Natural killer cell treated with Interleukin-12 subunit alpha and Interleukin-12 subunit beta and Interleukin-15 and Interleukin-18, amount 100 ng/mL, for 72 hours (primary cell): ENCODE results near the gene OR2T8. TPM values are rescaled to one million over a fixed set of nuclear protein-coding genes. Genes with fewer than 3 reads are reported as not detected.
A peak's percentile ranks its signal among the peaks of the same experiment; 100 is the strongest.

Experiments used
- ATAC-seq, 2 donors: fragments of 150-1000 bp; cut with Tn5 transposase in 1 of 2; sonication (Bioruptor Pico), chemical (Tn5 transposase) in 1 of 2; 2 replicates each; pipeline ENCODE4 v1.10.0; 2021
- DNase-seq: peaks from one replicate; pipeline ENCODE4 v3.0.0; 2022; ENCODE audit warnings: low spot score
- H3K27ac Mint-ChIP-seq, 2 donors: 1 replicate in 1 of 2; 2 replicates in 1 of 2; pipeline ENCODE4 v1.8.0; 2022; ENCODE audit warnings: mixed read lengths in 2 of 2, mild to moderate bottlenecking in 1 of 2, moderate library complexity in 1 of 2
- H3K27me3 Mint-ChIP-seq, 2 donors: 1 replicate in 1 of 2; 2 replicates in 1 of 2; pipeline ENCODE4 v1.8.0; 2022; ENCODE audit warnings: mixed read lengths in 2 of 2
- H3K36me3 Mint-ChIP-seq: one replicate; pipeline ENCODE4 v1.8.0; 2022; ENCODE audit warnings: mixed read lengths
- H3K4me1 Mint-ChIP-seq, 2 donors: 1 replicate in 1 of 2; 2 replicates in 1 of 2; pipeline ENCODE4 v1.8.0; 2022; ENCODE audit warnings: low read depth in 2 of 2, mixed read lengths in 2 of 2, mild to moderate bottlenecking in 1 of 2
- H3K4me3 Mint-ChIP-seq: one replicate; pipeline ENCODE4 v1.8.0; 2022; ENCODE audit warnings: mixed read lengths
- H3K9me3 Mint-ChIP-seq: 2 replicates; pipeline ENCODE4 v1.8.0; 2022; ENCODE audit warnings: mixed read lengths
- total RNA-seq, 2 donors: library from RNA; stranded (reverse); gene quantifications; one replicate each; pipeline ENCODE4 v1.2.3, GENCODE V29; 2022

Gene OR2T8
- total RNA-seq, result not detected

- no peaks in the 10 kb centered on the region for H3K9me3 Mint-ChIP-seq
- H3K27me3 Mint-ChIP-seq, result peaks cover 7 to 13% of the 10 kb centered on the region in 2 donors
- H3K27ac Mint-ChIP-seq, result no peak within 1 kb of the TSS
- DNase-seq, result no peak
- no peak for ATAC-seq
- no peaks in the 10 kb centered on the region for H3K36me3 Mint-ChIP-seq
- H3K4me1 Mint-ChIP-seq, result no peaks in the 10 kb centered on the region
- no peak within 1 kb of the TSS for H3K4me3 Mint-ChIP-seq
These were observed at the start of gene OR2T8 for GRCh38 chr1:247919952-247920351. Gene OR2T8, plus strand, starts transcription at chr1:247920252. Its CDS starts 766 bp downstream, at chr1:247921018.

- Mint-ChIP-seq H3K36me3 (no peaks in the 10 kb centered on the region), H3K4me3 (no peak overlapping the region), H3K9me3 (no peaks in the 10 kb centered on the region), H3K4me1 (no peaks in the 10 kb centered on the region), H3K27ac (no peak overlapping the region), H3K27me3 (peaks cover 0 to 8% of the 10 kb centered on the region in 2 donors)
- ATAC-seq (no peak), DNase-seq (no peak)
These were observed 36.7 kb upstream of the OR2T8 start for GRCh38 chr1:247883346-247883745.

- H3K27ac Mint-ChIP-seq, result no peak overlapping the region
- no peak overlapping the region for H3K4me3 Mint-ChIP-seq
- no peaks in the 10 kb centered on the region for H3K4me1 Mint-ChIP-seq
- no peaks in the 10 kb centered on the region for H3K27me3 Mint-ChIP-seq
- H3K36me3 Mint-ChIP-seq, result no peaks in the 10 kb centered on the region
- H3K9me3 Mint-ChIP-seq, result no peaks in the 10 kb centered on the region
- ATAC-seq, result no peak
- DNase-seq, result no peak
These were observed 35.1 kb upstream of the OR2T8 start for GRCh38 chr1:247884797-247885413.

GRCh38 chr1:247895163-247895637, 24.9 kb upstream of the OR2T8 start, which contains the start of gene OR2W3:
Gene OR2W3, plus strand, starts transcription at chr1:247895587. Its CDS starts 0 bp downstream, at chr1:247895587.
- Mint-ChIP-seq H3K36me3 (peaks cover 15% of the 10 kb centered on the region), H3K9me3 (no peaks in the 10 kb centered on the region), H3K4me3 (no peak within 1 kb of the TSS), H3K27ac (peak within 1 kb of the TSS in 1 of 2 donors; percentile 14), H3K27me3 (no peaks in the 10 kb centered on the region), H3K4me1 (peaks cover 0 to 17% of the 10 kb centered on the region in 2 donors)
- peak in 1 of 2 donors; percentile 53 for ATAC-seq
- no peak for DNase-seq

- no peak for DNase-seq
- H3K9me3 Mint-ChIP-seq, result no peaks in the 10 kb centered on the region
- no peaks in the 10 kb centered on the region for H3K27me3 Mint-ChIP-seq
- peaks cover 15% of the 10 kb centered on the region for H3K36me3 Mint-ChIP-seq
- peaks cover 0 to 17% of the 10 kb centered on the region in 2 donors for H3K4me1 Mint-ChIP-seq
- H3K27ac Mint-ChIP-seq, result peak overlapping the region in 1 of 2 donors; percentile 14
- ATAC-seq, result peak; percentile 32 to 46
- no peak overlapping the region for H3K4me3 Mint-ChIP-seq
These were observed 24.1 kb upstream of the OR2T8 start for GRCh38 chr1:247895976-247896375.

GRCh38 chr1:247904122-247904521, 15.9 kb upstream of the OR2T8 start:
- peak overlapping the region; percentile 61 for H3K4me3 Mint-ChIP-seq
- peaks cover 8% of the 10 kb centered on the region for H3K36me3 Mint-ChIP-seq
- no peaks in the 10 kb centered on the region for H3K27me3 Mint-ChIP-seq
- DNase-seq (no peak), ATAC-seq (no peak)
- H3K4me1 Mint-ChIP-seq, result peaks cover 31 to 32% of the 10 kb centered on the region in 2 donors
- peak overlapping the region; percentile 48 to 97 for H3K27ac Mint-ChIP-seq
- H3K9me3 Mint-ChIP-seq, result peaks cover 11% of the 10 kb centered on the region

GRCh38 chr1:247905181-247905580, 14.9 kb upstream of the OR2T8 start:
- peaks cover 31 to 32% of the 10 kb centered on the region in 2 donors for H3K4me1 Mint-ChIP-seq
- ATAC-seq (no peak), DNase-seq (no peak)
- peak overlapping the region; percentile 48 to 97 for H3K27ac Mint-ChIP-seq
- H3K36me3 Mint-ChIP-seq, result peaks cover 8% of the 10 kb centered on the region
- H3K4me3 Mint-ChIP-seq, result peak overlapping the region; percentile 34
- H3K9me3 Mint-ChIP-seq, result peaks cover 11% of the 10 kb centered on the region
- H3K27me3 Mint-ChIP-seq, result no peaks in the 10 kb centered on the region

- H3K4me1 Mint-ChIP-seq, result peaks cover 31 to 32% of the 10 kb centered on the region in 2 donors
- peaks cover 8% of the 10 kb centered on the region for H3K36me3 Mint-ChIP-seq
- ATAC-seq (peak in 1 of 2 donors; percentile 57), DNase-seq (no peak)
- peak overlapping the region; percentile 90 for H3K4me3 Mint-ChIP-seq
- peak overlapping the region; percentile 88 to 97 for H3K27ac Mint-ChIP-seq
- no peaks in the 10 kb centered on the region for H3K27me3 Mint-ChIP-seq
- H3K9me3 Mint-ChIP-seq, result peaks cover 11% of the 10 kb centered on the region
These were observed 14.0 kb upstream of the OR2T8 start for GRCh38 chr1:247905910-247906503.

- ATAC-seq (peak; percentile 70 to 85), DNase-seq (no peak)
- Mint-ChIP-seq H3K27ac (peak overlapping the region; percentile 88 to 97), H3K4me1 (peaks cover 31 to 32% of the 10 kb centered on the region in 2 donors), H3K36me3 (peaks cover 8% of the 10 kb centered on the region), H3K4me3 (peak overlapping the region; percentile 90), H3K27me3 (no peaks in the 10 kb centered on the region), H3K9me3 (peaks cover 11% of the 10 kb centered on the region)
These were observed 13.5 kb upstream of the OR2T8 start for GRCh38 chr1:247906504-247907047.

- Mint-ChIP-seq H3K27me3 (peaks cover 0 to 5% of the 10 kb centered on the region in 2 donors), H3K4me3 (peak overlapping the region; percentile 39), H3K27ac (no peak overlapping the region), H3K9me3 (peaks cover 11% of the 10 kb centered on the region), H3K36me3 (peaks cover 8% of the 10 kb centered on the region), H3K4me1 (peaks cover 31 to 32% of the 10 kb centered on the region in 2 donors)
- DNase-seq (no peak), ATAC-seq (no peak)
These were observed 11.3 kb upstream of the OR2T8 start for GRCh38 chr1:247908766-247909165.

- Mint-ChIP-seq H3K27ac (no peak overlapping the region), H3K9me3 (peaks cover 4% of the 10 kb centered on the region), H3K27me3 (peaks cover 13 to 14% of the 10 kb centered on the region in 2 donors), H3K36me3 (no peaks in the 10 kb centered on the region), H3K4me3 (no peak overlapping the region), H3K4me1 (peaks cover 0 to 3% of the 10 kb centered on the region in 2 donors)
- DNase-seq, result no peak
- no peak for ATAC-seq
These were observed 6.3 kb upstream of the OR2T8 start for GRCh38 chr1:247913786-247914185.

- Mint-ChIP-seq H3K27ac (no peak overlapping the region), H3K9me3 (no peaks in the 10 kb centered on the region), H3K4me1 (no peaks in the 10 kb centered on the region), H3K27me3 (peaks cover 13 to 14% of the 10 kb centered on the region in 2 donors), H3K4me3 (no peak overlapping the region), H3K36me3 (no peaks in the 10 kb centered on the region)
- ATAC-seq (no peak), DNase-seq (no peak)
These were observed 5.0 kb upstream of the OR2T8 start for GRCh38 chr1:247914941-247915662.

GRCh38 chr1:247923941-247924340, 3.9 kb downstream of the OR2T8 start:
- no peak for ATAC-seq
- DNase-seq, result no peak
- Mint-ChIP-seq H3K27ac (no peak overlapping the region), H3K4me3 (no peak overlapping the region), H3K9me3 (no peaks in the 10 kb centered on the region), H3K27me3 (peaks cover 0 to 6% of the 10 kb centered on the region in 2 donors), H3K36me3 (no peaks in the 10 kb centered on the region), H3K4me1 (no peaks in the 10 kb centered on the region)
